DMS 273 (cell line): Measurements from ENCODE around the gene METTL2A.
"Not testable (repeated sequence)": the region's sequence is repeated elsewhere in the genome, so short reads cannot be mapped to it uniquely, and the experiment has no call there.

Experiments used
- DNase-seq: peaks from one replicate; lab custom pipeline; 2025; ENCODE audit not compliant: unreplicated experiment; lab: John Stamatoyannopoulos, UW

METTL2A gene

GRCh38 chr17:62471380-62471880, 47.7 kb downstream of the METTL2A start:
- DNase-seq = not testable (repeated sequence)

- not testable (repeated sequence) for DNase-seq
These were observed 49.6 kb downstream of the METTL2A start for GRCh38 chr17:62473030-62473982.

GRCh38 chr17:62477111-62477510, 53.4 kb downstream of the METTL2A start:
- DNase-seq = not testable (repeated sequence)

GRCh38 chr17:62477718-62478408, 54.2 kb downstream of the METTL2A start:
- DNase-seq = peak; percentile 69

- peak; percentile 90 for DNase-seq
These were observed 54.8 kb downstream of the METTL2A start, which contains the start of gene TLK2 for GRCh38 chr17:62478424-62478879. TLK2 (plus strand) TSS chr17:62478825; CDS start chr17:62481126, 2,301 bp downstream.

GRCh38 chr17:62478880-62479638, 55.4 kb downstream of the METTL2A start:
- peak; percentile 66 for DNase-seq

- peak; percentile 42 for DNase-seq
These were observed 56.1 kb downstream of the METTL2A start for GRCh38 chr17:62479639-62480258.

- not testable (repeated sequence) for DNase-seq
These were observed 58.9 kb downstream of the METTL2A start for GRCh38 chr17:62482553-62482952.

GRCh38 chr17:62490990-62491389, 67.3 kb downstream of the METTL2A start:
- not testable (repeated sequence) for DNase-seq

GRCh38 chr17:62493049-62493655, 69.5 kb downstream of the METTL2A start:
- DNase-seq = not testable (repeated sequence)

GRCh38 chr17:62494073-62494472, 70.4 kb downstream of the METTL2A start:
- DNase-seq = not testable (repeated sequence)

- not testable (repeated sequence) for DNase-seq
These were observed 72.6 kb downstream of the METTL2A start for GRCh38 chr17:62496344-62496743.

GRCh38 chr17:62498796-62499195, 75.1 kb downstream of the METTL2A start:
- not testable (repeated sequence) for DNase-seq
